Brain pericyte (primary cell): ENCODE data around the gene CES1.
"Not testable (repeated sequence)": the region's sequence is repeated elsewhere in the genome, so short reads cannot be mapped to it uniquely, and the experiment has no call there.

ENCODE experiments used
- DNase-seq: peaks from one replicate; pipeline ENCODE4 v3.0.0-alpha.2; 2012; ENCODE audit warnings: low read depth, low spot score

Gene CES1

DNA sequence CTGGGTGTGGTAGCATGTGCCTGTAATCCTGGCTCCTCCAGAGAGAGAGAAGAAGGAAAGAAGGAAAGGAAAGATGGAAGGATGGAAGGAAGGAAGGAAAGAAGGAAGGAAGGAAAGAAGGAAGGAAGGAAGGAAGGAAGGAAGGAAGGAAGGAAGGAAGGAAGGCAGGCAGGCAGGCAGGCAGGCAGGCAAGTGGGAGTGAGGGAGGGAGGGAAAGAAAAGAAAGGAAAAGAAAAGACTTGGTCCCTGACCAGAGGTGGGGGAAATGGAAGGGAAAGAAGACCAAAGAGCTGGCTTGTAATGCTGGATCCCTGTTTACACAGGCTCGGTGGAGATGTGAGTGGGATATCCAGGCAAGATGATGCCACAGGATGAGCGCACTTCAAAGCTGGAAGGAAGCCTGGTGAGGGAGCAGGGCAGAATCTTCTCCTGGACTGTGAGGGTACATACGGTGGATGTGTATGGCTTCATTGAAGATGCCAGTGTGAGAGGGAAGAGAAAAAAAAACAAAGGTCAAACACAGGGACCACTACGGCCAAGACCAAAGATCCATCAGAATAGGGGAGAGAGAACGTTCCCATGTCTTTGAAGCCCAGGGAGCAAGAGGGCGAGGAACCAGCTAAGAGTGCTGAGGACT lies 2.1 kb downstream of the CES1 start:
- DNase-seq, result no peak

- not testable (repeated sequence) for DNase-seq
Measured at GRCh38 chr16:55829232-55829631, 3.7 kb downstream of the CES1 start.

DNA sequence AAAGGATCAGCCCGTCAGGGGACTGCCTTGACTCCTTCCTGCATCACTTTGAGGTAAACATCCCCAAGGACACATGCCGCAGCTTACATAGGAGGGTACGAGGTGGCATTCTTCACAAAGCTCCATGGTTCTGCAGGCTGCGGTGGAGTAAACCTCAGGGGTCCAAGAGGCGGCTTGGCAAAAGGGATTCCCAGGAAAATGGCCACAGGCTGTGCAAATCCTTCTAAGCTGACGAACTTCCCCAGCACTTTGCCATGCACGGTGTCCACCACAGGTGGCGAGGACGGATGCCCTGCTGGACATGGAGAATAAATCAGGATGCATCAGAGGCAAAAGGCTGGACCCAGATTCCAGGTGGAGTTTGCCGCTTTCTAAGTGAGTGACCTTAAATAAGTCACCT lies 4.2 kb downstream of the CES1 start:
- no peak for DNase-seq

GRCh38 chr16:55825115-55825728 lies 7.7 kb downstream of the CES1 start:
- DNase-seq, result no peak

GRCh38 chr16:55824473-55825000 lies 8.4 kb downstream of the CES1 start:
- no peak for DNase-seq

DNA sequence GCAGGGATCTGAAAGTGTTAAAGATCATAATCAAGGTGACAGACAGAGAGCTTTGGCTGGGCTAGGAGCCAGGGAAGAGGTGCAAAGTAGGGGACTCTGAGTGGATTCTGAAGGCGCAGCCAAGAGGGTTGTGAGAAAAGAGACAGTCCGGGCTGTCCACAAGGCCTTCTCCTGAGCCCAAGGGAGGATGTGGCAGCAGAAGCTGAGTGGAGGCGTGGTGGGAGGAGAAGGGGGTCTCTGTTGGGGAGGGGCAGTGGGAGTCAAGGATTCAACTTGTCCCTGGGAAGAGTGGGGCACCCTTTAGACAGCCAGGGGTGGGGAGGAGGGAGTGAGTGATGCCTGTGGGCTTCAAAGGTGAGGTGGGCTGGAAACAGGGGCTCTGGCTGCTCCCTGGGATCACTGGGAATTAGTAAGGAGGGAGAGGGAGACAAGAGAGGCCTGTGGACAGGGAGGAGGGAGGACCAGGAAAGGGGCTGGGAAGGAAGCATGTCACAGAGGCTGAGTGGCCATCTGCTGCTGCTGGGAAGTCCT lies 10.6 kb downstream of the CES1 start:
- no peak for DNase-seq

- no peak for DNase-seq
Measured at GRCh38 chr16:55821210-55821609, 11.7 kb downstream of the CES1 start.

- DNase-seq, result no peak
Measured at GRCh38 chr16:55820615-55821014, 12.3 kb downstream of the CES1 start.

- no peak for DNase-seq
Measured at GRCh38 chr16:55817236-55817912, 15.5 kb downstream of the CES1 start.

DNA sequence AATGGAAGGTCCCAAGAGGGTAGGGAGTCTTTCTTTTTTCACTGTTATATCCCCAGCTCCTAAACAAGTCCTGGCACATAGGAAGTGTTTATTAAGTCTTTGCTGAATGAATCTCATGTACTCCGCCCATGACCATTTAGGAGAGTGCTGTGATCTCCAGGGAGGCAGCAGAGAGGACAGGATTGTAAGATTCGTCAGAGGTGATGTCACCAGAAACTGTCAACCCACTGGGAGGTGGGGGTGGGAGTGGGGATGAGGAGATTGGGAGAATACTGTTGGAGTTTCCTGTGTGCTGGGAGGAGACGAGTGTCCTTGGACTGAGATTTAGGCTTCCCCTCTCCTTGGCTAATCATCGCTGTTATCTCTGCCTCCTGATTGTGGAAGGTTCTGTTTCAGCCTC lies 16.7 kb downstream of the CES1 start:
- not testable (repeated sequence) for DNase-seq

- DNase-seq, result no peak
Measured at GRCh38 chr16:55815320-55815719, 17.6 kb downstream of the CES1 start.

GRCh38 chr16:55814174-55814573 lies 18.7 kb downstream of the CES1 start:
- DNase-seq, result not testable (repeated sequence)

- not testable (repeated sequence) for DNase-seq
Measured at GRCh38 chr16:55813730-55814129, 19.2 kb downstream of the CES1 start.

GRCh38 chr16:55812951-55813350 lies 19.9 kb downstream of the CES1 start:
- no peak for DNase-seq

GRCh38 chr16:55811811-55812210 lies 21.1 kb downstream of the CES1 start:
- no peak for DNase-seq

GRCh38 chr16:55810451-55810961 lies 22.4 kb downstream of the CES1 start:
- DNase-seq, result no peak

DNA sequence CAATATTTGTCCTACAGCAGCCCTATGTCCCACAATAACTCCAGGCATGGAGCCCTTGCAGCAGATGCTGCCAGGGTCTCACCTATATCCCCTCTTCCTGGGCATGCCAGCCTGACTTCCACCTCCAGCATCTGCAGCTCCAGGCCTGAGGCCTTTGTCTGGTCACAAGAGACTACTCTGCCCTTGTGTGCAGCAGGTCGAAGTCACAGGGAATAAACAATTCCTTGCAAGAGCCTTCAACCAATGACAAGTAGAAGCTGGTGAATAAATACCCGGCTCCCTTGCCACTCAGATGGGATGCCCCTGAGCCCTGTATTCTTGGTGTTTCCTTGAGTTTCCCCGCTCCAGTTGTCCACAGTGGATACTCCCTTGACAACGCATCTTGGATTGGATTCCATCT lies 23.0 kb downstream of the CES1 start:
- DNase-seq, result no peak

DNA sequence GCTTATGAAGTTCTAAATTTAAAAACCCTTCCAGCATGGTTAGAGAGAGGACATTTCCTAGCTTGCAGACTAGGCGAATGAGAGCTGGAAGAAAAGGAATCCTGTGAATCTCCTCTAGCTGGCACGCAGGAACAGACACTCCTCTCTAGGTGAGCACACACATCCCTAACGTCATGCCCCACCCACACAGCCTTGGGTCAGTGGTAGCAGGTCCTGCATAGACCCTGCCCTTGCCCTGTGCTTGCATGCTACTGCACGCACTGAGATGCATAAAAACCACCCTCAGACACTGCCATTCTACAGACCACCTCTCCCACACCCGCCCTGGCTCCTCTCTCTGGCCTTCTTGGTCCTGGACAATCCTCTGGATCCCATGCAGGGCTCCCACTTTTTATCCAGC lies 23.5 kb downstream of the CES1 start:
- DNase-seq, result no peak

GRCh38 chr16:55808286-55808685 lies 24.6 kb downstream of the CES1 start:
- not testable (repeated sequence) for DNase-seq

DNA sequence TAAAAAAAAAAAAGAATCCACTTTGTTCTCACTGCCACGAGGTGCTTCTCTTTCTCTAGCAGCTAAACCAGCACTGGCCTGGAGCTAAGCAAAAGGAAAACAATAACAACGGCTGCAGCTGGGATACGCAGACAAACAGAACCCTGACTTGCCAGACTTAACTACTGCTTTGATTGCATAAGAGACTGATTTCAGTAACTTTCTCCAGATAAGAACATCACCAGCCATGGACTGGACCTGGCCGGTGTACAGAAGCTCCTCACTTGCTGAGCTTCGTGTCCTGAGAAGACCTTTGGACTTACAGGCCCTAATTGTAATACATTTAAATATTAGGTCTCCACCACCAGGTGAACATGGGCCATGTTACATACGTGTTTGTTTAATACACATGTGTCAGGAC lies 27.8 kb downstream of the CES1 start:
- not testable (repeated sequence) for DNase-seq

DNA sequence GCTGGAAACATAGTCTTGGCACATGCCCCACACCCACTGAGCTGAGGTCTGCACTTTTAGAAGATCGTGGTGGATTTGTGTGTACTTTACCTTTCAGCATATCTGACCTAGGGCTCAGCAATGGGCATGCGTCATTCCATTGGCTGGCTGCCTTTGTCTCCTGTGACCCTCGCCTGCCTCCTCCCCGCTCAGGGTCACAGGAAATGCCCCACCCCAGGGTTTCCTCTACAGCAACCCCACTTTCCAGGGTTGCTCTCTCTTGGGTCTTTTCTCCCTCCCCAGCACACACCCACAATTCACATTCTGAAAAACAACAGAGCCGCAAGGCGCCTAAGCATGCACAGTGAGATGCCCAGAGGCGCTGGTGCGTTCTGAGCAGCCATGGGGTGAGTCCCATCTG lies 29.2 kb downstream of the CES1 start:
- DNase-seq, result not testable (repeated sequence)

GRCh38 chr16:55792934-55793374 lies 39.9 kb downstream of the CES1 start:
- not testable (repeated sequence) for DNase-seq
